ENCODE measurements around the gene SDR39U1. TPM values are rescaled to one million over a fixed set of nuclear protein-coding genes. Genes with fewer than 3 reads are reported as not detected.

Gene SDR39U1, protein sequence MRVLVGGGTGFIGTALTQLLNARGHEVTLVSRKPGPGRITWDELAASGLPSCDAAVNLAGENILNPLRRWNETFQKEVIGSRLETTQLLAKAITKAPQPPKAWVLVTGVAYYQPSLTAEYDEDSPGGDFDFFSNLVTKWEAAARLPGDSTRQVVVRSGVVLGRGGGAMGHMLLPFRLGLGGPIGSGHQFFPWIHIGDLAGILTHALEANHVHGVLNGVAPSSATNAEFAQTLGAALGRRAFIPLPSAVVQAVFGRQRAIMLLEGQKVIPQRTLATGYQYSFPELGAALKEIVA
- total RNA-seq (2022; extraction: Qiagen RNA extraction) = 40.2 to 54.8 TPM (median 51.8 TPM) in 5 replicates

DNA sequence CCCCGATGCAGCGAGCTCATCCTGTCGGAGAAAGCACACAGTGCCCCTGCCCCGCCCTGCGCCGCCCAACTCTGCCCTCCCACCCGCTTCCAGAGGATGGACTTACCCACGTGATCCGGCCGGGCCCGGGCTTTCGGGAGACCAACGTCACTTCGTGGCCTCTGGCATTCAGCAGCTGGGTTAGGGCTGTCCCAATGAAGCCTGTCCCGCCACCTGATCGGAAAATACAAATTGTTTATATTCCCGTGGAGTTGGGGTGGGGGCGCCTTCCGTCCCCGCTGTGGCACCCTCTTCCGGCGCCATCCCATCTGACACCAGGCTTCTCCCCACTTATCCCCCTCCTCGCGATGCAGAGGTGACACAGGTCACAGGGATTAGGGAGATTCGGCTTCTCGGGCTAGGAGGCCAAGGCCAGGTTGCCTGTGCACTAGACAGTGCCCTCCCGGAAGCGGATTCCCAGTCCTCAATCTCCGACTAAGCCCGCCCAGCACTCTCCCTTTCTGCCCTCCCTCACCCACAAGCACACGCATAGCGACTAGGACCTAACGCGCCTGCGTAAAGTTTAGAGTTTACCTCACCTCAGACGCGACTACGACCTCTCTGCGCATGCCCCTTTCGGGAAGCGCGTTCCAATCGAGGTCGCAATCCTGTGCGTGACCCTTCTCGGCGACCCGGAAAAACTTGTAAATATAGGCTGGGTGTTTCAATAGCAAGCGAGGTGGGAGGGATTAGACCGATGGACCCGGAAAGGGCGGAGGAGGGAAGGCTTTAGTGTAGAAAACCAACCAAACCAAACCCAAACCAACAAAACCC lies at the start of gene SDR39U1:
Gene SDR39U1, minus strand, starts transcription at position 537 of the 813 bp plus-strand sequence. Its CDS starts 7 bp downstream, at position 530.

DNA sequence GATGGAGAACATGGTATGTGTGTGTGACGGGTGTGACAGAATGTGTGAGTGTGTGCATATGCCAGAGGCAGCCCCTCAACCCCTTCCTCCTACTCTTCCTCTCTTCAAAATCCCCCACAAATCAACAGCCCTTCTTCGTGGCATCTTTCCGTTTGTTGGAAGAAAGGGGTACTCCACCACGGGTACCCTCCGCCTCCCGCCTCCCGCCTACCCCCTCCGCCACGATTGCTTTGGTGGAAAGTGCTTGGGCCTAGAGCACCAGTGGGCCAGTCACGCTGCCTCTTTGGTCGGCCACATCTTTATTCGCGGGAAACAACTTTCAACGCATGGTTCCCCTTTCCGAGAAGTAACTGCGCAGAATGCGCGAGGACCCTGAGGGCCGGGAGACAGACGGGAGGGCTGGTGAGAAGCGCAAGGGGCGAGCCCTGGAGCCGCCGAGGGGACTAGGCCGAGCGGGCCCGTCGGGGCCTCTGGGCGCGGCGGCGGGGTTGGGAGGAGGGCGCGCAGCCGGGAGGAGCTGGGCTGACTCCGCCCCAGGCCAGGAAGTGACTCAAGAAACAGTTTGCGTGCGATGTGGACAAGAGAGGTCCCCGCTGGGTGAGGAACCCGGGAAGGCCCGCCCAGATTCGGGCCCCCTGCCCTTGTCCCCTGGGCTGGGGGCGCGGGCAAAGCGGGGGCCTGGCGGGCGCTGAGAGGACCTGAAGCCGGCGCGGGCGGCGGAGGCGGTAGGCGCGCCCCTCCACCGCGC lies 13.0 kb downstream of the SDR39U1 start, which contains the start of the genes CBLN3 and KHNYN:
Gene CBLN3, minus strand, starts transcription at position 274 of the 748 bp plus-strand sequence. CDS start 614 bp downstream, outside the sequence.
Gene KHNYN, plus strand, starts transcription at position 560 of the 748 bp plus-strand sequence. CDS start 777 bp downstream, outside the sequence.

DNA sequence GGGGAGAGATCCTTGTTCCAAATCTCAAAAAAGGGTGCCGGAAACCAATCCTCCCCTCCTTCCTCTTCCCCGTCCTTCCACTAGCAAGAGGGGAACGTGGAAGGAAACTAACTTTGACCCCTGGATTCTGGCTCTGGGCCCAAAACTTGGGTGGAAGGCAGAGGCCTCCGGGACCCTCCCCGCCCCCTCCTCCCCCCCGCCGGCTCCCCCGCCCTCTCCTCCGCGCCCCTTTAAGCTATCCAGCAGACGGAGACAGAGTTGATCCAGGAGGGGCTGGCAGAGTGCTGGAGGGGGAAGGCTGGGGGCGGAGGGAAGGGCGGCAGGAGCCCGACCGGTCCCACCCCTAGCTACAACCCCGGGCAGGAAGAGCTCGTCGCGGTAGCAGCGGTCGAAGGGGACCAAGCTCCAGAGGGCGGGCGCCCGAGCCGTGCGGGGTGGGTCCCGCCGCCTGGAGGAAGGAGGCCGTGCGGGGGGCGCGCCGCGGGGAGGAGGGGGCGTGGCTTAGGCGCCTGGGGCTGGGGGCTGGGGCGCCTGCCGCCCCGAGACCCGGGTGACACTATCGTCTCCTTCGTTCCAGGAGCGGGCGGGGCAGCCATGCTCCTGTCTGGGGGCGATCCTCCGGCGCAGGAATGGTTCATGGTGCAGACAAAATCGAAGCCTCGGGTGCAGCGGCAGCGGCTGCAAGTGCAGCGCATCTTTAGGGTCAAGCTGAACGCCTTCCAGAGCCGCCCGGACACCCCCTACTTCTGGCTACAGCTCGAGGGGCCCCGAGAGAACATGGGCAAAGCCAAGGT lies 43.7 kb downstream of the SDR39U1 start, which contains the start of gene NYNRIN:
Gene NYNRIN, plus strand, starts transcription at position 351 of the 794 bp plus-strand sequence. Its CDS starts 244 bp downstream, at position 595.

Other genes with a start within 250 kb of the SDR39U1 start
- gene TM9SF1, start 247.3 kb downstream of the SDR39U1 start, total RNA-seq (2022; extraction: Qiagen RNA extraction) = 60.6 to 69.9 TPM (median 64.6 TPM) in 5 replicates
- gene TSSK4, start 237.1 kb downstream of the SDR39U1 start, total RNA-seq (2022; extraction: Qiagen RNA extraction) = not detected in 5 replicates
- gene CHMP4A, start 229.3 kb downstream of the SDR39U1 start, total RNA-seq (2022; extraction: Qiagen RNA extraction) = 78.2 to 100.0 TPM (median 79.3 TPM) in 5 replicates
- 28.9 to 33.7 TPM (median 31.1 TPM) in 5 replicates for gene MDP1, start 226.7 kb downstream of the SDR39U1 start, total RNA-seq (2022; extraction: Qiagen RNA extraction)
- gene NEDD8, start 210.4 kb downstream of the SDR39U1 start, total RNA-seq (2022; extraction: Qiagen RNA extraction) = 433 to 471 TPM (median 446 TPM) in 5 replicates
- 53.0 to 66.2 TPM (median 54.3 TPM) in 5 replicates for gene GMPR2, start 209.8 kb downstream of the SDR39U1 start, total RNA-seq (2022; extraction: Qiagen RNA extraction)
- 33.4 to 37.5 TPM (median 36.9 TPM) in 5 replicates for gene TINF2, start 200.2 kb downstream of the SDR39U1 start, total RNA-seq (2022; extraction: Qiagen RNA extraction)
- gene TGM1, start 179.6 kb downstream of the SDR39U1 start, total RNA-seq (2022; extraction: Qiagen RNA extraction) = 0.93 to 1.8 TPM (median 1.1 TPM) in 5 replicates
- 15.8 to 17.3 TPM (median 16.6 TPM) in 5 replicates for gene RABGGTA, start 171.2 kb downstream of the SDR39U1 start, total RNA-seq (2022; extraction: Qiagen RNA extraction)
- gene DHRS1, start 143.0 kb downstream of the SDR39U1 start, total RNA-seq (2022; extraction: Qiagen RNA extraction) = 9.9 to 12.1 TPM (median 12.0 TPM) in 5 replicates
- 13.4 to 16.4 TPM (median 14.4 TPM) in 5 replicates for gene NOP9, start 142.9 kb downstream of the SDR39U1 start, total RNA-seq (2022; extraction: Qiagen RNA extraction)
- 0.12 to 0.26 TPM (median 0.23 TPM) in 5 replicates for gene CIDEB, start 134.8 kb downstream of the SDR39U1 start, total RNA-seq (2022; extraction: Qiagen RNA extraction)
- gene LTB4R2, start 132.6 kb downstream of the SDR39U1 start, total RNA-seq (2022; extraction: Qiagen RNA extraction) = 2.4 to 5.1 TPM (median 4.0 TPM) in 5 replicates
- 3.1 to 6.1 TPM (median 5.2 TPM) in 5 replicates for gene LTB4R, start 131.3 kb downstream of the SDR39U1 start, total RNA-seq (2022; extraction: Qiagen RNA extraction)
- not detected in 5 replicates for gene ADCY4, start 107.7 kb downstream of the SDR39U1 start, total RNA-seq (2022; extraction: Qiagen RNA extraction)
- gene RIPK3, start 102.8 kb downstream of the SDR39U1 start, total RNA-seq (2022; extraction: Qiagen RNA extraction) = not detected in 5 replicates
- 0.05 to 0.31 TPM (median 0.07 TPM) in 5 replicates for gene NFATC4, start 74.6 kb downstream of the SDR39U1 start, total RNA-seq (2022; extraction: Qiagen RNA extraction)
- gene NYNRIN, start 43.8 kb downstream of the SDR39U1 start, total RNA-seq (2022; extraction: Qiagen RNA extraction) = 0.31 to 0.44 TPM (median 0.41 TPM) in 5 replicates
- 1.0 to 1.7 TPM (median 1.3 TPM) in 5 replicates for gene CBLN3, start 13.1 kb downstream of the SDR39U1 start, total RNA-seq (2022; extraction: Qiagen RNA extraction)
- gene KHNYN, start 12.8 kb downstream of the SDR39U1 start, total RNA-seq (2022; extraction: Qiagen RNA extraction) = 22.8 to 28.3 TPM (median 24.8 TPM) in 5 replicates
- gene CMA1, start 65.5 kb upstream of the SDR39U1 start, total RNA-seq (2022; extraction: Qiagen RNA extraction) = not detected in 5 replicates
- gene CTSG, start 133.5 kb upstream of the SDR39U1 start, total RNA-seq (2022; extraction: Qiagen RNA extraction) = not detected in 5 replicates
- gene GZMH, start 166.9 kb upstream of the SDR39U1 start, total RNA-seq (2022; extraction: Qiagen RNA extraction) = not detected in 5 replicates
- gene GZMB, start 191.4 kb upstream of the SDR39U1 start, total RNA-seq (2022; extraction: Qiagen RNA extraction) = not detected in 5 replicates